GM19468 (cell line): ENCODE results near the gene CLDN20.
"Not testable (repeated sequence)": the region's sequence is repeated elsewhere in the genome, so short reads cannot be mapped to it uniquely, and the experiment has no call there.

Source experiments
- ATAC-seq: cut with Tn5 transposase; IDR thresholded peaks from one replicate; pipeline ENCODE4 v1.9.1; 2021; ENCODE audit warnings: mild to moderate bottlenecking, moderate library complexity, moderate number of reproducible peaks; ENCODE audit not compliant: unreplicated experiment; ENCODE audit errors: extremely low read depth

CLDN20 gene, protein sequence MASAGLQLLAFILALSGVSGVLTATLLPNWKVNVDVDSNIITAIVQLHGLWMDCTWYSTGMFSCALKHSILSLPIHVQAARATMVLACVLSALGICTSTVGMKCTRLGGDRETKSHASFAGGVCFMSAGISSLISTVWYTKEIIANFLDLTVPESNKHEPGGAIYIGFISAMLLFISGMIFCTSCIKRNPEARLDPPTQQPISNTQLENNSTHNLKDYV

DNA sequence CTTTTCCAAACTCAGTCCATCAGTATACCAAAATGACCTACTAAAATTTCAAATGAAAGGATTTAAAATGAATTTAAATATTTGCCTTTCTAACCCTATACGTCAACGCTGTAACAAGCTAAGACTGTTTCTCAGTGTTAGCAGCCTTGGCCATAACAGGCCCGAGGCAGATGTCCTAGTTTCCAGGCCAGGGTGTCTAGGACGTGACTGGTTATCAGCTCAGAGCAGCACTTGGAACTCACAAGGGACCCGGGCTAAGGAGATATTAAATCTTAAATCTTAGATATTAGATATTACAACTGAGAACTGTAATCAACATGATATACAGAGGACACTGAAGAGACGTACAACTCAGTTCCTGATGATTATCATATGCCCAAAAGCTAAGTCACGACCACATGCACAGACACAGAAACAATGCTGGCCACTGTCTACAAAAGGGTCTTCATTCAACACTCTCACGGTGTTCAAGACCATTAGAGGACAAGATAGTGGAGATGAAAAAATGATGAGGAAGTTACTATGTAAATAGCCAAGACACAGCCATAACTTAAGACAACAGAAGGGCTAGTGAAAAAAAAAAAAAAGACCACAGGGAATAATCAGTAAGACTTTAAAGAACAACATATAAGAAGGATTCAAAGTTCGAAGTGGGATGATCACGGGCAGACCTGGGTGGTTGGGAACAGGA is at the start of gene CLDN20:
Gene CLDN20, plus strand, starts transcription at position 641 of the 691 bp plus-strand sequence. CDS start 11,707 bp downstream, outside the sequence.
- no peak for ATAC-seq

- no peak for ATAC-seq
Measured at GRCh38 chr6:155215906-155216305, 47.9 kb upstream of the CLDN20 start.

GRCh38 chr6:155216312-155217046 is 47.3 kb upstream of the CLDN20 start:
- ATAC-seq: no peak

DNA sequence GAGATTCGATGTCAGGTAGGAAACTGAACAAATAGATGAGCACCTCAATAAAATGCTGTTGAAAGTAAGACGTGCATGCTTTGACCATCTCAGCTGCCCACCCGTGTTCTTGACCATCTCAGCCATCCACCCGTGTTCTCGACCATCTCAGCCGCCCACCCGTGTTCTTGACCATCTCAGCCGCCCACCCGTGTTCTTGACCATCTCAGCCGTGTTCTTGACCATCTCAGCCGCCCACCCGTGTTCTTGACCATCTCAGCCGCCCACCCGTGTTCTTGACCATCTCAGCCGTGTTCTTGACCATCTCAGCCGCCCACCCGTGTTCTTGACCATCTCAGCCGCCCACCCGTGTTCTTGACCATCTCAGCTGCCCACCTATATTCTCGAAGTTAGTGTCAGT is 45.1 kb upstream of the CLDN20 start:
- not testable (repeated sequence) for ATAC-seq

GRCh38 chr6:155219299-155219698 is 44.5 kb upstream of the CLDN20 start:
- no peak for ATAC-seq

- no peak for ATAC-seq
Measured at GRCh38 chr6:155219858-155220301, 43.9 kb upstream of the CLDN20 start.

DNA sequence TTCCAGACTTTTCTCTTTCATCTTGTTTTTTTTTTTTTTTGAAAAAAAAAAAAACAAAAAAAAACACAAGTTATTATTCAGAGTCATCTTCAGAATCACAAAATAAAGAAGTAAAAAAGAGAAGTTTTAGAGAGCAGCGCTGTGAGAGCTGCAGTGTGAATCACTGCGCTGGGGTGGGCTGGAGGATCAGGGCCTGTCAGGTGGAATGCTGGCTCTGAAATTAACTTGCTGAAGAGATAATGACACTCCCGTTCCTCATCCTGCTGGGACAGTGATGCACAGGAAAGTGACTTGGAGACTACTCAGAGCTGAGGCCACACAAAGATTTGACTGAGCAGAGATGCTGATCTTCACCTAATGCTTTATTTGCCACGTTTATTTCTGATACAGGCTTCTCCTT is 42.7 kb upstream of the CLDN20 start:
- ATAC-seq: no peak

GRCh38 chr6:155222506-155222905 is 41.3 kb upstream of the CLDN20 start:
- no peak for ATAC-seq

- peak; percentile 100 for ATAC-seq
Measured at GRCh38 chr6:155223646-155224451, 40.0 kb upstream of the CLDN20 start.

DNA sequence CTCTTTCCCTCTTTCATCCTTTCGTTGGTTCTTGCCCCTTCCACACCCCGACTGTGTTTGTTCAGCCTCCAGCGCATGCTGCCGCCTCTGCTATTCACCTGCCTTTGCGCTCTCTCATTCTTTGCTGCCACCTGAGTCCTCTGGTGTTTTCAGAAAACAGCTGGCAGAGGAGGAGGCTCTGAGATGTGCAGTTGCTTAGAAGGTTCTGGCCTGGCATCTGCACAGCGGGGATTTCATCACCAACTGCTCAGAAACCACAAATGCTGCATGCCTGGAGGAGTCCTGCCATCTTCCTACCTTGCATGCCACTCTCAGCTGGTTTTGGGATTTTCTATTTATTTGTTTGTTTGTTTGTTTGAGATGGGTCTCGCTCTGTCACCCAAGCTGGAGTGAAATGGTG is 39.2 kb upstream of the CLDN20 start:
- ATAC-seq: no peak

GRCh38 chr6:155227046-155227445 is 36.8 kb upstream of the CLDN20 start:
- no peak for ATAC-seq

GRCh38 chr6:155228546-155229166 is 35.2 kb upstream of the CLDN20 start:
- ATAC-seq: no peak

GRCh38 chr6:155230975-155231374 is 32.8 kb upstream of the CLDN20 start:
- ATAC-seq: not testable (repeated sequence)

DNA sequence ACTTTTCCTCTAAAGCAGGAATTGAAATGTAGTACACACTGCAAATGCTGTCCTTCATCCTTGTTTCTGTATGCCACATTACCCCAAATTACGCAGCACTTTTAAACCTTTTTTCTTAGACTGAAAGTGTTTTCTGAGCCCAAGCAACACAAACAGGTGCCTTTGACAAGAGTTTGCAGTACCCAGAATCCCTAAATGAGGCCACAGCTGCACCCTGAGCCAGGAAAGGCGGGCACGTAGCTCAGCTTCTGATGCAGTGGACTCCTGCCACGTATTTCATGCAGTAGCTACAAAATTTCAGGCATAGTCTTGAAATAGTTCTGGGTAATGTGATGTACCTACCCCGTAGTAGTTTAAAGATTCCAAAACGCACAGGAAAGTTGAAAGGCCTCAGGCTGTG is 31.0 kb upstream of the CLDN20 start:
- ATAC-seq: no peak

- ATAC-seq: no peak
Measured at GRCh38 chr6:155234167-155234566, 29.6 kb upstream of the CLDN20 start.

DNA sequence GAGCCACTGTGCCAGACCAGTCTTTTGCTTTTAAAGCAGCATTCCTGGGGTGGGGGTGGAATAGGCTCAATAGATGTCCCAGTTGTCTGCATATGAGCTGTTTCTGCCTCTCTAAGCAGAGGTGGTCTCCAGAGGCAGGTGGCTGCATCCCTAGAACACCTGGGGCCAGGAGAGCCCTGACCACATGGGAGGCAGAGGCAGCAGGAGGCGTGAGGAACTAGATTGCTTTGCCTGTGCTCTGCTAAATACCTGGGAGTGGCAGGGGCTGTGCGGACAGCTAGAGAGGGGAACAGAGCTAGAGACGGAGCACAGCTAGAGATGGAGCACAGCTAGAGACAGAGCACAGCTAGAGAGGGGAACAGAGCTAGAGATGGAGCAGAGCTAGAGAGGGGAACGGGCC is 29.1 kb upstream of the CLDN20 start:
- ATAC-seq: no peak

DNA sequence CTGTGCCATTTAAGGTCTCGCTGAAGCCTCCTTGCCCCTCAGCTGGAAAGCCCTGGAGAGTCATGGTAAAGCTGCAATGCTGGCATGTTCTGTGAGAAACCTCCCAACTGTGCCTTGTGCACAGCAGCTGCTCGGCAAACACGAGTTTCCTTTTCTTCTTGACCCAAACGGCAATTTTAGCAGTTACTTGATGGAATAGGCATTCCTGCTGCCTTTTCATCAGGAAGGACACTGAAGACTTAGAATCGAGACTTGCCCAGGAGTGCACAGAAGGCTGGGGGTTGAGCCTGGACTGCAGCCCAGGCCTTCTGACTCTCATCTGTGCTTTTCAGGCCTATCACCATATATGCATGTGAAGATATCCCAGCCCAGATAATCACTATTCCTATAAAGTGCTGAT is 28.7 kb upstream of the CLDN20 start:
- no peak for ATAC-seq

DNA sequence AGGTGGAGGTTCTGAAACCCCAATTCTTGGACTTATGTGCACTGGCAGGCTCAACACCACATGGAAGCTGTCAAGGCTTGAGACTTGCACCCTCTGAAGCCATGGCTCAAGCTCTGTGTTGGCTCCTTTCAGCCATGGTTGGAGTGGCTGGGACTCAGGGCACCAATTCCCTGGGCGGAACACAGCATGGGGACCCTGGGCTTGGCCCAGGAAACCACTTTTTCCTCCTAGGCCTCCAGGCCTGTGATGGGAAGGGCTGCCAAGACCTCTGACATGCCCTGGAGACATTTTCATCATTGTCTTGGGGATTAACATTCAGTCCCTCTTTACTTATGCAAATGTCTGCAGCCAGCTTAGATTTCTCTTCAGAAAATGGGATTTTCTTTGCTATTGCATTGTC is 26.2 kb upstream of the CLDN20 start:
- ATAC-seq: no peak

- no peak for ATAC-seq
Measured at GRCh38 chr6:155240905-155241600, 22.8 kb upstream of the CLDN20 start.
